GM19099 (cell line): Measurements from ENCODE around the gene FGF3.

Experiments used
- POLR2A ChIP-seq: IDR thresholded peaks from 3 replicates; pipeline ENCODE4 v1.6.1; 2011; ENCODE audit warnings: low read depth; ENCODE audit not compliant: insufficient read length; ENCODE audit errors: extremely low read depth

Gene FGF3

GRCh38 chr11:69836401-69836800 is 17.2 kb upstream of the FGF3 start:
- TF ChIP-seq POLR2A, result no peak

GRCh38 chr11:69834811-69835800 is 15.9 kb upstream of the FGF3 start:
- no peak for TF ChIP-seq POLR2A

- no peak for TF ChIP-seq POLR2A
These were observed 15.0 kb upstream of the FGF3 start for GRCh38 chr11:69834251-69834650.

GRCh38 chr11:69832561-69833413 is 13.6 kb upstream of the FGF3 start:
- no peak for TF ChIP-seq POLR2A

GRCh38 chr11:69831985-69832384 is 12.8 kb upstream of the FGF3 start:
- TF ChIP-seq POLR2A, result no peak

GRCh38 chr11:69830086-69830485 is 10.9 kb upstream of the FGF3 start:
- no peak for TF ChIP-seq POLR2A

- TF ChIP-seq POLR2A, result no peak
These were observed 9.7 kb upstream of the FGF3 start for GRCh38 chr11:69828971-69829344.

- no peak for TF ChIP-seq POLR2A
These were observed 9.2 kb upstream of the FGF3 start for GRCh38 chr11:69828276-69828970.

- no peak for TF ChIP-seq POLR2A
These were observed 7.6 kb upstream of the FGF3 start for GRCh38 chr11:69826773-69827172.

GRCh38 chr11:69825941-69826340 is 6.7 kb upstream of the FGF3 start:
- TF ChIP-seq POLR2A, result no peak

- TF ChIP-seq POLR2A, result no peak
These were observed 6.0 kb upstream of the FGF3 start for GRCh38 chr11:69825037-69825834.

GRCh38 chr11:69823641-69824265 is 4.5 kb upstream of the FGF3 start:
- TF ChIP-seq POLR2A, result no peak

GRCh38 chr11:69822676-69823494 is 3.7 kb upstream of the FGF3 start:
- no peak for TF ChIP-seq POLR2A
